Measurements from ENCODE around the gene ABCA1.

GRCh38 chr9:104747245-104747564 lies 180.8 kb downstream of the ABCA1 start:
- TF ChIP-seq, protein P1, sequence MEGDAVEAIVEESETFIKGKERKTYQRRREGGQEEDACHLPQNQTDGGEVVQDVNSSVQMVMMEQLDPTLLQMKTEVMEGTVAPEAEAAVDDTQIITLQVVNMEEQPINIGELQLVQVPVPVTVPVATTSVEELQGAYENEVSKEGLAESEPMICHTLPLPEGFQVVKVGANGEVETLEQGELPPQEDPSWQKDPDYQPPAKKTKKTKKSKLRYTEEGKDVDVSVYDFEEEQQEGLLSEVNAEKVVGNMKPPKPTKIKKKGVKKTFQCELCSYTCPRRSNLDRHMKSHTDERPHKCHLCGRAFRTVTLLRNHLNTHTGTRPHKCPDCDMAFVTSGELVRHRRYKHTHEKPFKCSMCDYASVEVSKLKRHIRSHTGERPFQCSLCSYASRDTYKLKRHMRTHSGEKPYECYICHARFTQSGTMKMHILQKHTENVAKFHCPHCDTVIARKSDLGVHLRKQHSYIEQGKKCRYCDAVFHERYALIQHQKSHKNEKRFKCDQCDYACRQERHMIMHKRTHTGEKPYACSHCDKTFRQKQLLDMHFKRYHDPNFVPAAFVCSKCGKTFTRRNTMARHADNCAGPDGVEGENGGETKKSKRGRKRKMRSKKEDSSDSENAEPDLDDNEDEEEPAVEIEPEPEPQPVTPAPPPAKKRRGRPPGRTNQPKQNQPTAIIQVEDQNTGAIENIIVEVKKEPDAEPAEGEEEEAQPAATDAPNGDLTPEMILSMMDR (IDR thresholded peaks at IDR 0.05; ENCODE audit: low read depth, low read length), result no peak
- TF ChIP-seq EZH2phosphoT487 (IDR thresholded peaks at IDR 0.05; ENCODE audit: low read depth), result no peak

Data from OCI-LY3 (cell line).